Upper lobe of left lung (tissue), 6 donors: ENCODE results near the gene UNC79. TPM values are rescaled to one million over a fixed set of nuclear protein-coding genes. Genes with fewer than 3 reads are reported as not detected.

ENCODE experiments used
- ATAC-seq, 2 donors: fragments of 200-7000 bp; cut with Tn5 transposase; one replicate each; pipeline ENCODE4 v1.9.1; 2022; ENCODE audit warnings: mild to moderate bottlenecking in 2 of 2, moderate library complexity in 2 of 2; ENCODE audit not compliant: low FRiP score in 2 of 2
- DNase-seq, 2 donors: peaks; one replicate each; pipeline ENCODE4 v3.0.0-alpha.2; 2019 to 2020
- H3K27ac ChIP-seq, 4 donors: fragments of 200-600 bp; sonication (generic); one replicate each; pipeline ENCODE4 v1.5.1; 2016 to 2019
- H3K27me3 ChIP-seq, 4 donors: fragments of 200-600 bp; sonication (generic); one replicate each; pipeline ENCODE4 v1.5.1; 2017 to 2019
- H3K36me3 ChIP-seq, 4 donors: fragments of 200-600 bp; sonication (generic); one replicate each; pipeline ENCODE4 v1.5.1; 2016 to 2019
- H3K4me1 ChIP-seq, 4 donors: fragments of 200-600 bp; sonication (generic); one replicate each; pipeline ENCODE4 v1.5.1; 2018 to 2019
- H3K4me3 ChIP-seq, 4 donors: fragments of 200-600 bp; sonication (generic); one replicate each; pipeline ENCODE4 v1.5.1; 2017 to 2019; ENCODE audit warnings: mild to moderate bottlenecking in 2 of 4, moderate library complexity in 1 of 4
- H3K9me3 ChIP-seq, 4 donors: fragments of 200-600 bp; sonication (generic); one replicate each; pipeline ENCODE4 v1.5.1; 2018 to 2019
- EP300 ChIP-seq, 4 donors: sonication (generic); formaldehyde crosslinking; IDR thresholded peaks; one replicate each; pipeline ENCODE4 v1.5.1; 2017; ENCODE audit warnings: antibody characterized with exemption in 4 of 4, control low read depth in 2 of 4
- POLR2A ChIP-seq, 4 donors: fragments of 450-650 bp; IDR thresholded peaks; one replicate each; pipeline ENCODE4 v1.5.1; 2016 to 2017; ENCODE audit warnings: antibody characterized with exemption in 4 of 4, mild to moderate bottlenecking in 2 of 4
- POLR2AphosphoS5 ChIP-seq, 2 donors: sonication (generic); formaldehyde crosslinking; IDR thresholded peaks; one replicate each; pipeline ENCODE4 v1.5.1; 2017; ENCODE audit warnings: antibody characterized with exemption in 2 of 2
- WGBS, 2 donors: methylation state at CpG; one replicate each; pipeline ENCODE4 v1.1.5; 2017 to 2018; 5-methylcytosine and 5-hydroxymethylcytosine counted together
- total RNA-seq, 6 donors: library from RNA; depleted of rRNA in 4 of 6; stranded (reverse); fragments of >200 nt in 4 of 6; gene quantifications; one replicate each; pipeline versions ENCODE4 v1.1.0 to v1.2.1, GENCODE V29; 2016 to 2021
- TF ChIP-seq, protein P1 (sequence below), 6 experiments: fragments of 450-650 bp in 4 of 6; fragments of 200-600 bp in 2 of 6; sonication (generic) in 2 of 6; IDR thresholded peaks; one replicate each; pipeline ENCODE4 v1.5.1; 2016 to 2019; ENCODE audit warnings: antibody characterized with exemption in 6 of 6
- donor health status: DM: no; HTN: no; CAD: no; lungs with moderate emphysema.
- donor health status: DM: no; HTN: yes; CAD: no; lungs with severe emphysema.

UNC79 gene
- total RNA-seq, 6 donors from 2014 or later: 0.09 to 1.0 (median 0.14) TPM

DNA sequence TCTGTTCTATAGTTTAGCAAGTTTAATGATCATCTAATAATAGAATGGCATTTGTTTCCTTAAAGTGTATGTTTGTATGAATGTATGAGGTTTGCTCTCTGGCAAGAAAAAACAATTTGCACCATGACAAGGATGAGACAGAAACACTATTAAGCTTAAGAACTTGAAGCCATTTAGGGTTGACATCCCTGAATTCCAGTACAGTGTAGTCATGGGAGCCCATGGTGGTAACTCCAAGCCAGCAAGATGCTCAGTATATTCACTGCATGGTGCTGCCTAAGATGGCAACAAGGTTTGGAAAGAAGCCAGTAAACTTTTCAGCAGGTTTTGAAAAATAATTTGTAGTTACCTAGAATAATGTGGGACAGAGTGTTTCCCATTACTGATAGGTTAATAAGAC, 198.9 kb downstream of the UNC79 start:
- ATAC-seq (no peak), DNase-seq (no peak)
- Histone ChIP-seq H3K4me3 (no peak overlapping the region), H3K27ac (no peak overlapping the region), H3K27me3 (no peaks in the 10 kb centered on the region), H3K9me3 (no peaks in the 10 kb centered on the region), H3K4me1 (no peaks in the 10 kb centered on the region), H3K36me3 (no peaks in the 10 kb centered on the region)
- TF ChIP-seq, protein P1, sequence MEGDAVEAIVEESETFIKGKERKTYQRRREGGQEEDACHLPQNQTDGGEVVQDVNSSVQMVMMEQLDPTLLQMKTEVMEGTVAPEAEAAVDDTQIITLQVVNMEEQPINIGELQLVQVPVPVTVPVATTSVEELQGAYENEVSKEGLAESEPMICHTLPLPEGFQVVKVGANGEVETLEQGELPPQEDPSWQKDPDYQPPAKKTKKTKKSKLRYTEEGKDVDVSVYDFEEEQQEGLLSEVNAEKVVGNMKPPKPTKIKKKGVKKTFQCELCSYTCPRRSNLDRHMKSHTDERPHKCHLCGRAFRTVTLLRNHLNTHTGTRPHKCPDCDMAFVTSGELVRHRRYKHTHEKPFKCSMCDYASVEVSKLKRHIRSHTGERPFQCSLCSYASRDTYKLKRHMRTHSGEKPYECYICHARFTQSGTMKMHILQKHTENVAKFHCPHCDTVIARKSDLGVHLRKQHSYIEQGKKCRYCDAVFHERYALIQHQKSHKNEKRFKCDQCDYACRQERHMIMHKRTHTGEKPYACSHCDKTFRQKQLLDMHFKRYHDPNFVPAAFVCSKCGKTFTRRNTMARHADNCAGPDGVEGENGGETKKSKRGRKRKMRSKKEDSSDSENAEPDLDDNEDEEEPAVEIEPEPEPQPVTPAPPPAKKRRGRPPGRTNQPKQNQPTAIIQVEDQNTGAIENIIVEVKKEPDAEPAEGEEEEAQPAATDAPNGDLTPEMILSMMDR (IDR thresholded peaks at IDR 0.05): no peak
- TF ChIP-seq POLR2A (IDR thresholded peaks at IDR 0.05): no peak
- no peak for TF ChIP-seq EP300 (IDR thresholded peaks at IDR 0.05)
- no peak for TF ChIP-seq POLR2AphosphoS5 (IDR thresholded peaks at IDR 0.05)

DNA sequence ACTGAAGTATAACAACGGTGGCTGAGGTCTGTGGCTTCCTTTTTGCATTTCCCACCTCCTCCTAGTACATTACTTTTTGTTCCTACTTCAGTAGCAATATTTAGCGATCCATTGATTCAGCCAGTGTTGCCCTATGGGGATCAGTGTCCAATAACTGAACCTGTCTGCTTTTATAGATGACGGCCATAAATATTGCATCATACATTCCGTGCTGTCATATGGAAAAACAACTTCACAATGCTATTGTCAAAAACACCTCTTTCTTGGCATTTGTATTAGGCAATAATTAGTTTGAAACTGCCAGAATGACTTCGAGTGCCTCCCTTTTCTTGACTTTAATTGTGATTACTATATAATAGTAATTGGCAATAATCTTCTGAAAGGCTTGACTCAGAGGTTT, 208.1 kb downstream of the UNC79 start:
- no peaks in the 10 kb centered on the region for H3K27me3 ChIP-seq
- TF ChIP-seq POLR2A (IDR thresholded peaks at IDR 0.05) (no peak), EP300 (IDR thresholded peaks at IDR 0.05) (no peak), POLR2AphosphoS5 (IDR thresholded peaks at IDR 0.05) (no peak)
- TF ChIP-seq, protein P1 (IDR thresholded peaks at IDR 0.05): no peak
- 67 to 68% methylated on average over 5 of the region's 5 CpGs for WGBS, 2 donors

DNA sequence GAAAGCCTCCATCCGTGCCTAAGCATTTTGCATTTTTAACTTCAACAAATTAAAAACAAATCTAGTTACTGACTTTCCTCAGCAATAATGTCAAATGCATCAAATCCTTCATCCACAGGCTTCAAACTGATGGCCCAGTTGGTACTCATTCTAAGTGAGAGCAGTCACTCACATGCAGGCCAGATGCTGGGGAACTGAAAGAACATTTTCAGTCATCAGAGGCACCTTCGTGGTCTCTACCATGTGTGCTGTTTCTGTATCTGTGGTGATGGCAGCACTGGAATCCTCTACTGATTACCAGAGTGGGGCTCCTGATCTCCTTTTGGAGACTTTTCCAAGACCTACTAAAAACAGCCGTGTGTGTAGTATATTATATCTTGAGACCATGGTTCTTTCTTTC, 212.4 kb downstream of the UNC79 start:
- TF ChIP-seq, protein P1 (IDR thresholded peaks at IDR 0.05): no peak
- TF ChIP-seq EP300 (IDR thresholded peaks at IDR 0.05) (no peak), POLR2A (IDR thresholded peaks at IDR 0.05) (no peak), POLR2AphosphoS5 (IDR thresholded peaks at IDR 0.05) (no peak)
- Histone ChIP-seq H3K9me3 (no peaks in the 10 kb centered on the region), H3K36me3 (no peaks in the 10 kb centered on the region), H3K27me3 (no peaks in the 10 kb centered on the region), H3K27ac (no peak overlapping the region), H3K4me3 (no peak overlapping the region), H3K4me1 (no peaks in the 10 kb centered on the region)
- ATAC-seq: no peak
- 61 to 84% methylated on average over 3 of the region's 3 CpGs for WGBS, 2 donors
- no peak for DNase-seq

More for the DNA sequence above, 208.1 kb downstream of the UNC79 start:
- H3K27ac ChIP-seq: no peak overlapping the region
- ATAC-seq: no peak
- H3K4me1 ChIP-seq: no peaks in the 10 kb centered on the region
- DNase-seq: no peak
- H3K36me3 ChIP-seq: no peaks in the 10 kb centered on the region
- H3K4me3 ChIP-seq: no peak overlapping the region
- H3K9me3 ChIP-seq: no peaks in the 10 kb centered on the region

DNA sequence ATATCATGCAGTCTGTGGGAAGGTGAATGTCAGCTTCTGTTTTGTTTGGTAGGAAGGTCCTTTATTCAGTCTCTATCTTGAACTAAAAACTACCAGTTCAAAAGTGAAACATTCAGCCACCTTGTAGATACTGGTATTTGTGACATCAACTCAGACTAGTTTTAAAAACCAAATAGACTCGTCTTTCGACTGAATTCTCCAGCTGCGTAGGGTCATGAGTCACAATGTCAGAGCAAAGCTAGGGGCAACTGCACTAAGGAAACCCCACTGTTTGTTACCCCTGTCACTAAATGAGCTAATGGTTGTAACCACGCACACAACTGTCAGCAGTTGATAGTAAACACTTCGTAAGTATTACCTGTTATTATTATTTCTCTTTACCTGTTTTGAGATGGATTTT, 212.9 kb downstream of the UNC79 start:
- Histone ChIP-seq H3K27ac (no peak overlapping the region), H3K27me3 (no peaks in the 10 kb centered on the region), H3K9me3 (no peaks in the 10 kb centered on the region), H3K36me3 (no peaks in the 10 kb centered on the region), H3K4me1 (no peaks in the 10 kb centered on the region), H3K4me3 (no peak overlapping the region)
- DNase-seq (no peak), ATAC-seq (no peak)
- WGBS, 2 donors: 82 to 92% methylated on average over 5 of the region's 5 CpGs
- TF ChIP-seq, protein P1 (IDR thresholded peaks at IDR 0.05): no peak
- TF ChIP-seq EP300 (IDR thresholded peaks at IDR 0.05) (no peak), POLR2AphosphoS5 (IDR thresholded peaks at IDR 0.05) (no peak), POLR2A (IDR thresholded peaks at IDR 0.05) (no peak)

DNA sequence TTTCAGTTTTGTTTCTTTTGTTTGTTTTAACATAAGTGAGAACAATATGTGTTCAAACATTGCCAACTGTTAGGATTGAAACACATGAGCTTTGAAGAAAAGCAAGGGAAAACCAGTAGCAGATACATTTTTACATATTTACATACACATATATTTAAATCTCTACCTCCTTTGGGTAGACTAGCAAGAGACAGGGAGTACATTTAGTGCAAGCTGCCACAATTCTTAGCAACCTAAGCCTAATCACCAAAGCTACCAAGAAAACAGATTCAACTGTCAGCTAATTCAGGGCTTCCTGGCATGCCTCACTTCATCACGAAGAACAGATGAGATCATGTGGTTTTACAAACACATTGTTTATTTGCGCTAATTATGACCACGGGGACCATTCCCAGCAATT, 214.5 kb downstream of the UNC79 start:
- Histone ChIP-seq H3K4me1 (no peaks in the 10 kb centered on the region), H3K27me3 (no peaks in the 10 kb centered on the region), H3K36me3 (no peaks in the 10 kb centered on the region), H3K9me3 (no peaks in the 10 kb centered on the region), H3K27ac (no peak overlapping the region), H3K4me3 (no peak overlapping the region)
- TF ChIP-seq EP300 (IDR thresholded peaks at IDR 0.05): no peak
- TF ChIP-seq POLR2AphosphoS5 (IDR thresholded peaks at IDR 0.05): no peak
- TF ChIP-seq, protein P1 (IDR thresholded peaks at IDR 0.05): no peak
- TF ChIP-seq POLR2A (IDR thresholded peaks at IDR 0.05): no peak
- DNase-seq (no peak), ATAC-seq (no peak)
- 46 to 61% methylated on average over 3 of the region's 3 CpGs for WGBS, 2 donors
